ENCODE measurements around the gene NEK7.

Gene NEK7

DNA sequence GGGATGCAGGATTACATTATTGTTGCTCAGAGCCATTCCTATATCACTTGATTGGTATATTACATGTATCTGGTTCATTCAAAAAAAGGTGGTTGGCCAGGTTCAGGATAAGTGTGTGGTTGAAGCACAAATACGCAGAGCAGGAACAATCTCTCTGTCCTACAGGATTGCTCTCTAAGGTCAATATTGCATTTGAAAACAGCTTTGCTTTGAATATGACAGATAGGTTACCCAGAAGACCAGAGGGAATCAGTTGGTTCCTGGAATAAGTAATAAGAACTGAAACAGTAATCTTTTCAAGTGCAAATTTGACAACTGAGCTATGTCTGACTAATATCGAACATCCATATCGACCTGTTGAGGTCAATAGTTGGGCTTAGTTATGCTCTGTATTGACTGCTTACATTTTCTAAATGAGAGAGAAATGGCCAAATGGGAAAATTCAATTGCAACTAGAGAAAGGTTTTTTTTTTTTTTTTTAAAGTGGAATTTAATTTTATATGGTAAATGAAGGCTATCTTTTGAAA lies 206.9 kb downstream of the NEK7 start:
- no peak for DNase-seq

DNA sequence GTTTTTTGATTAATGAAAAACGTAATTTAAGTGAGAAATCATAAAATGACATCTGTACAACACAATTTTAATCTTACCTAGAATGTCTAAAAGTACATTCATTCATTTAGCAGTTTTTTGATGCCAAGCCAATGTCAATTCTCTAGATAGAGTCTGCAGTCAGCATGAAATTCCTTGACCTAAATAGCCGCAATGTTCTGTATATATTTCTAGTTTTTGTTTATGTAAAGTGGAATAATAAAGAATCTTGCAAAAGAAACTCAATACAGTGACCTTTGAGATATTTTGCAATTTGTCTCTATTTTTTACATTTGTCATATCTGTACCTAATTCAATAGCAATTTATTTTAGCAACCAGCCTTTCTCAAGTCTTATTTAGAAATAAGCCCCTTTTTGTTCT lies 207.7 kb downstream of the NEK7 start:
- no peak for DNase-seq

DNA sequence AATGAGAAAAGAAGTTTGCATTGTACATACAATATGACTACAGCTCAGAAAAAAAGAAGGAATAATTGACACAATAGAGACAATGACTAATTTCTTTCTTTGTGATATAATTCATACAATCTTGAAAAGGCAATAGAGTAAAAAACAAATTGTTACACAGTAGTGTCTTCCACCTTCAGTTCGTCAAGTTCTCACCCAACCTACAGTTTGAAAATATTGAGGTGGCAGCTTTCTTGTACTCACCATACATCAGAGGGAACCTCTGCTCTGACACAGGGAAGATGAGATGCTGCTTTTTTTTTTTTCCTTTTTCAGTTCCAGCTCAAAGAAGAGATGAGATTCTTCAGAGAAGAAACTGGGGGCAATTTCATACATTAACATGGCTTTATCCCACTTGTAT lies 210.5 kb downstream of the NEK7 start:
- no peak for DNase-seq

DNA sequence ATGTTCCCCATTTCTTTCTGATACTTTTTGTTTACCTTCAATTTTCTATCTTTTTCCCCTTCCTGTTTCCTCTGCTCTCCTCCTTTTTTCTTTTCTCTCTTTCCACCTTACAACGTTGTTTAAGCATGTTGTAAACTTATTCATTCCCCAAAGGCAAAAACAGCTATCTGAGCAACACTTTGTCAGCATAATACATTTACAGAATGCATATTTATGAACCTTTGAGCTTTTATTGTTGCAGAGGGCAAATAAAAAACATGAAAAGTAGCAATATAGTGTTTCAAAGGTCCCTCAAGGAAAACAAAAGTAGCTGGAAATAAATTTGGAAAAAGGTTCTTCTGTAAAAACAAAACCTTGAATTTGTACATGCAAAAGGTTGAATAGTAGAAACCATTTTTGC lies 214.2 kb downstream of the NEK7 start:
- no peak for DNase-seq
